ENCODE measurements around the gene FER1L5.

GRCh38 chr2:96737251-96737650 lies 94.7 kb downstream of the FER1L5 start:
- TF ChIP-seq CTCF (IDR thresholded peaks at IDR 0.05), result no peak
- TF ChIP-seq POLR2A (IDR thresholded peaks at IDR 0.05), result no peak

Data from body of pancreas (tissue), 4 donors.